Activated T-helper 9 cell treated with anti-CD3 and anti-CD28 coated beads, Interleukin-2, amount 50 U/mL, for 16 hours (primary cell): ENCODE measurements around the gene COA7.
"Not testable (repeated sequence)": the region's sequence is repeated elsewhere in the genome, so short reads cannot be mapped to it uniquely, and the experiment has no call there.

Source experiments
- DNase-seq: peaks from one replicate; pipeline ENCODE4 v3.0.0-alpha.2; 2020; ENCODE audit warnings: low read depth

The COA7 gene

DNA sequence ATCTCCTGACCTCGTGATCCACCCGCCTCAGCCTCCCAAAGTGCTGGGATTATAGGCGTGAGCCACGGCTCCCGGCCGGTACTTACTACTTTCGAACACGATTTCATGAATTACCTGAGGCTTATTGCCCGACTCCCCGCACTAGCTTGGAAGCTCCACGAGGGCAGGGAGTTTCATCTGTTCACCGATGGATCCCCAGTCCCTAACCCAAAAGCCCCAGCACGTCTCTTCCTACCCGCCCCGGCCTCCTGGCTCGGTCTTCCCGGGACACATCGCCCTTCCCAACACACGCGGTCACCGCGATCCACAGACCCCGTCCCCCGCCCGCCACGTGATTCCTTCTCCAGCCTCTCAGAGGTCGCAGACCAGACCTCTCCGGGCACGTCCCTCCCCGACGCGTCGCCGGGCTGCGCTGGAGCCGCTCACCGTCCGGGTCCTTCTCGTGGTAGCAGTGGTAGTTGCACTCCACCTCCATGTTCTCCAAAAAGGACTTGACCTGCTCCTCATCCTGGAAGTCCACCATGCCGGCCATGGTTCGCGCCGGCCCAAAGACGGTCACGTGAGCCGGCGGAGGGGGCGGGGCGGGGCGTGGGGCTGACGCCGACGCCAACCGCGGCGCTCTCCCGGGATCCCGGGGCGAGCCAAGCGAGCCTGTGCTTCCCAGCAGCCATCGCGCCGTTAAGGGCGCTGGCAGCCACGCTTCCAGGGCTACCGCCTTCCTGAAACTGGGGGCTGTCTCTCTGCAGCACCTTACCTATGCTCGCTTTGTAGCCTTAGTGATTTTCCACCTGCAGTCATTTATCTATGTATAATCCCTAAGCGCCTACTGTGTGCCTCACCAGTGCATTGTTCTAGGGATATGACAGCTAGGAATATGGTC lies at the start of gene COA7:
TSS of gene COA7 (minus strand) at position 553 of the 880 bp plus-strand sequence. CDS start at position 532, 21 bp downstream.
- peak; percentile 59 for DNase-seq

DNA sequence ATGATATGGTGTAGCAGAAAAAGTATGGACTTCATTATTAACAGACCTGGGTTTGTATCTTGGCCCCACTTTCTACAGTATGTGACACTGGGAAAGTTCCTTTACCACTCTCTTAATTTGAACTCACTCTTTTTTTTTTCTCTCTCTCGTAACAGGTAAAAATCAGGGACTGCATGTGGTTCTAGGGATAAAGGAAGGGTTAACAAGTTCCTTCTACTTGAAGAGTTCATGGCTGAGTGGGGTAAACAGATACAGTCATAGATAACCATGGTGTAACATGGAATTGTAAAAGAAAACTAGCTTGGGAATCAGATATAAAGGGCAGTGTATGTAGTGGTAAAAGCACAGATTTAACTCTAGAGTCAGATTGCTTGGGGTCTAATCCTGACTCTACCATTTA lies 49.3 kb upstream of the COA7 start:
- no peak for DNase-seq

DNA sequence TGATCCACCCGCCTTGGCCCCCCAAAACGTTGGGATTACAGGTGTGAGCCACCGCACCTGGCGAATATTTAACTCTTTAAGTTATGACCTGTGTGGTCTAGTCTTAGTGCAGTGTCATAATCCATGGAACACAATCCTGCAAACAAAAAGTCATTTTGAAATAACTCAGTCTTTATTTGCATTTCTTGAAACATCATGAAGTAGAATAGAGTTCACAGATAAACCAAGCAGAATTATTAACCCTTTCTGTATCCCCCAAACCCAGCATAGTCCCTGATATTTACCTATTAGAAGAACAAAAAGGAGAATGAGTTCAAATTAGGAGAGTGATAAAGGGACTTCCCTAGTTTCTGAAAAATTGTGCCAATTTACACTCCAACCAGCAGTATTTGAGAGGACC lies 48.0 kb upstream of the COA7 start:
- DNase-seq: no peak

DNA sequence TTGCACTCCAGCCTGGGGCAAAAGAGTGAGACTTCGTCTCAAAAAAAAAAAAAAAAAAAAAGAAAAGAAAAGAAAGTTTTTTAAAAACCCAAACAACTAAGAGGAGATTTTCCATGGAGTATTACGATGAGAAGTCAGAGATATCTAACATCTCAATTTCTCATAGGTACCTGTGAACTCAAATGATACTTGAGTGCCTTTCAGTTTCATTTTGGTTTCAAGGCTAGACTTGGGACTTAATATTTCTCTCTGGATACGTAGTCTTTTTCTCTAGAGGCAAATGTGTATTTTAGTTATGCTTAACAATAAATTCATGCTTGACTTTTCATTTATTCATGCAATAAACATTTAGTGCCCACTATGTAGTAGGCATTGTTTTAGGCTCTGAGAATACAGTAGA lies 43.1 kb upstream of the COA7 start:
- DNase-seq: no peak

DNA sequence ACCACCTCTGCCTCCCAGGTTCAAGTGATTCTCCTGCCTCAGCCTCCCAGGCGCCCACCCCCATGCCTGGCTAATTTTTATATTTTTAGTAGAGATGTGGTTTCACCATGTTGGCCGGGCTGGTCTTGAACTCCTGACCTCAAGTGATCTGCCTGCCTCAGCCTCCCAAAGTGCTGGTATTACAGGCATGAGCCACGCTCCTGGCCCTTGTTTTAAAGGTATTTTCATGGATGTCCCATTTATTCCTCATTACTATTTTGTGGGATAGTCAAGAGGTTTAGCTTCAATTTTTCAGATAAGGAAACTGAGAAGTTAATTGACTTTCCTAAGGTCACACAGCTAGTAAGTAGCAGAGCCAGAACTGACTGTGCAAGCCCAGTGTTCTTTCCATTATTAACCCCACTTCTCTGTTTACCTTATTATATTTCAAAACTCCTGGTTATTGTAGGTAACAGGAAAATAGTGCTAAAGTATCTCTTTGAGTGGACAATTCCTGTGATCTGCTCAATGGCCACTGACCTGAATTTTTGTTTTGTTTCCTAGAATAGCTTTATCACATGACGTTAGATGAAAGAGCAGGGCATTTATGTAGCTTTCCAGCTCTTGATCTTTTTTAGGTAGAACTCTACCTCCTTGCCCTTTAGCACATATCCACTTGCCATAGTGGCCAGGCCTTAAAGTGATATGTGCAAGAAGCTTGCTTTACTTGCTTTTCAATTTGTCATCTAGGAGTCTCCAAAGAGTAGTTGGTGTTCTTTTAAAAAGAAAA lies 41.7 kb upstream of the COA7 start:
- no peak for DNase-seq

DNA sequence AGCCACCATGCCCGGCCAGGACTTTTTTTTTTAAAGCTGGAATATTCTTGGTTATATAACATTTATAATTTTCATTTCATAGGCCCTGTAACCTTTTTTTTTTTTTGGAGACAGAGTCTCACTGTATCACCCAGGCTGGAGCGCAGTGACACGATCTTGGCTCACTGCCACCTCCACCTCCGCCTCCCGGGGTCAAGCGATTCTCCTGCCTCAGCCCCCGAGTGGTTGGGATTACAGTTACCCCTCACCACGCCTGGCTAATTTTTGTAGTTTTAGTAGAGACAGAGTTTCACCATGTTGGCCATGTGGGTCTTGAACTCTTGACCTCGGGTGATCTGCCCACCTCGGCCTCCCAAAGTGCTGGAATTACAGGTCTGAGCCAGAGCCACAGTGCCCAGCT lies 40.7 kb upstream of the COA7 start:
- DNase-seq: no peak

DNA sequence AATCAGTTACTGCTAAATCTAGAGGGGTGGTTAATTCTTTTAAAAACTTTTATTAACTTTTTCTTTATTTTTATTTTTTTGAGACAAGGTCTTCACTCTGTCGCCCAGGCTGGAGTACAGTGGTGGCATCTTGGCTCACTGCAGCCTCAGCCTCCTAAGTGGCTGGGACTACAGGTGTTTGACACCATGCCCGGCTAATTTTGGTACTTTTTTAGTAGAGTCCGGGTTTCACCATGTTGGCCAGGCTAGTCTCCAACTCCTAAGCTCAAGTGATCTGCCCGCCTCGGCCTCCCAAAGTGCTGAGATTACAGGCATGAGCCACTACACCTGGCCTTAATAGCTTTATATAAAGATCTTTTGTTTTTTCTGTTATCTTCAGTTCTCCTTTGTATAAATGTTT lies 40.0 kb upstream of the COA7 start:
- no peak for DNase-seq

DNA sequence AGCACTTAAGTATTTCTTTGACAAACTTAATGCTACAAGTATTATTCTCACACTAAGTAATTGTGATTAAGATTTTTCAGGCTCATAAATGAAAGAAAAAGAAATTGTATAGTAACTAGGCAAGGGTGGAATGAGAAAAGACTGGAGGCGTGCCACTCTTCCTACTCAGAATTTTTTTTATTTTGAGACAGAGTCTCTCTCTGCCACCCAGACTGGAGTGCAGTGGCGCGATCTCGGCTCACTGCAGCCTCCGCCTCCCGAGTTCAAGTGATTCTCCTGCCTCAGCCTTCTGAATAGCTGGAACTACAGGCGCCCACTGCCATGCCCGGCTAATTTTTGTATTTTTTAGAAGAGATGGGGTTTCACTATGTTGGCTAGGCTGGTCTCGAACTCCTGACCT lies 37.2 kb upstream of the COA7 start:
- DNase-seq: not testable (repeated sequence)

DNA sequence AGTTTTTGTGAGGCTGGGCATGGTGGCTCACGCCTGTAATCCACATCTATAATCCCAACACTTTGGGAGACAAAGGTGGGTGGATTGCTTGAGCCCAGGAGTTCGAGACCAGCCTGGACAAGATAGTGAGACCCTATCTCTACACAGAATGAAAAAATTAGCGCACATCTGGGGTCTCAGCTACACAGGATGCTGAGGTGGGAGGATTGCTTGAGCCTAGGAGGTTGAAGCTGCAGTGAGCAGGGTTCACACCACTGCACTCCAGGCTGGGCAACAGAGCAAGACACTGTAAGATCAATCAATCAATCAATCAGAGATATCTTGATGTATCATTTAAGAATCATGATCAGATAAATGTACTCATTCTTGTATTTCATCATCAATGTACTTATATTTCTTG lies 35.2 kb upstream of the COA7 start:
- DNase-seq: no peak

DNA sequence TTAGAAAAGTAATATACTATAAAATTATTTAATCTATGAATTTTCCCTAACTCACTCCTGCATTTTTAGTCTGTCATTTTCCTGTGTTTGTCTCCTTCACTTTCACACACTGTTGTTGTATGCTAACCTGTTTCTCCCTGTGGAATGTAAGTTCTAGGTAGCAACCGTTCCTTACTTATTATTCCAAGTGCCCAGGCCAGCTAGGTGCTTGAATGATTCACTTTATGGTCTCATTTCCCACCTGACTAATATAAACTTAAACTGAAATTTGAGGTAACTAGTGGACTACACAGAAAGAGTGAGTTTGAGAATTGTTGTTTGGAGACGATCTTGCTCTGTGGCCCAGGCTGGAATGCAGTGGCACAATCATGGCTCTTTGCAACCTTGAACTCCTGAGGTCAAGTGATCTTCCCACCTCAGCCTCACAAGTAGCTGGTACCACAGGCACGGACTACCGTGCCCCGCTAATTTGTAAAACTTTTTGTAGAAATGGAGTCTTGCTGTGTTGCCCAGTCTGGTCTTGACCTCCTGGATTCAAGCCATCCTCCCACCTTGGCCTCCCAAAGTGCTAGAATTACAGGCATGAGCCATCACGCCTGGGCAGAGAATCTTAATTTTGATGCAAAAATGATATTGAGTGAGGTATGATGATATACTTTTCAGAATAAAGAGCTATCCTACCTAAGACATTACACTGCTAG lies 30.0 kb upstream of the COA7 start:
- no peak for DNase-seq

DNA sequence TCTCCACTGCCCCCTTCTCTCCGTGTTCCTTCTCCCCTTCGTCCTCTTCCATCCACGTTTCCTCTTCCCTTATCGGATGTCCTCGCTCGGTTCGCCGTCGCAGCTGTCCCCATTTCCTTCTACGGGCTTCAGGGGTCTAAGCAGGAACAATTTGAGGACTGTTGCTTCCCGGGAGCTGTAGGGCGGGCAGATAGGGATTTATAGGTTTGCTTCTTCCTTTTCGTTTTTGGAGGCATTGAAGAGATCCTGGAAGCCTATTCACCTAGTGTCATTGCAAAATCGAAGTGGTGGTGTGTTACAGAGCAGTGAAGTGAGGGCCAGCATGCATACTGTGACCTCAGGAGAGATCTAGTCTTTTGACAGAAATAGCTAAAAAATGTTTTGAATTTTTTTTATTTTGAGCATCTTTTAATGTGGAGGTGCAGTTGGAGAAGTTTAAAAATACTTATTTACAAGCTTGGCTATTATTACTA lies 29.0 kb upstream of the COA7 start:
- DNase-seq: peak; percentile 1

DNA sequence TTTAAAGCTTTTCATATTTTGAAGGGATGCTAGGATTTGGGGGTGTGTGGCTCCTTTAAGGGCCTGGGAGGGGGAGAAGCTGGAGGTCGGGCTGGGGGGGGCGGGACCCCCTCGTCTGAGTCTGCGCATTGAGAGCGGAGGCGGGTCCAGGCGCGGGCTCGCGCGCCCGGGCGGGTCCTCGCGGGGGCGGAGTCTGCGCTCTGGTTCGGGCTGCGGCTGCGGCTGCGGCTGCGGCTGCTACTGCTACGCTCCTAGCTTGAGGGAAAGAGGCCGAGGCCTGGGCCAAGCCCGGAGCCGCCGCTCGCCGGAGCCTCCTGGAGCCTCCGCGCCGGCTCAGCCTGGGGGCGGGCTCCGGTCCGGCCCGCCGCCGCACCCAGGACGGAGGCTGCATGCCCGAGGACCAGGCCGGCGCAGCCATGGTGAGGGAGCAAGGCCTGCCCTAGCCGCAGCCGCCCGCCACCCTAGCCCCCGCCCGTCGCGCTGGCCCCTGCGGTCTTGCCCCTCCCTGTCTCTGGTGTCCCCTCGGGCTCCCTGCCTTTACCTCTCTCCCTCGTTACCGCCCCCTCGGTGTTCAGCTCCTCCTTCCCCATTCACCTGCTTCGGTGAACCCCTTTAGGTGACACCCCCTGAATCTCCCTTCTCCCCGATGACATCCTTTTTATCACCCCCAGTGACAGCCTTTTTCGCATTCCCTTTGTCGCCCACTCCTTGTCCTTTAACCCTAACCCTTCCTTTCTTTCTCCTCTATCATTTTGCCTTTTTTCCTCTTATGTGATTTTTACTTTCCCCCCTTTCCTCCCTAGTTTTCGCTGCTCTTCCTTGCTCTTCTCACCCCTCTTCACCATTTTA lies 28.3 kb upstream of the COA7 start, which contains the start of gene ZYG11B:
TSS of gene ZYG11B (plus strand) at position 189 of the 849 bp plus-strand sequence. CDS start at position 390, 201 bp downstream.
- DNase-seq: peak; percentile 86

DNA sequence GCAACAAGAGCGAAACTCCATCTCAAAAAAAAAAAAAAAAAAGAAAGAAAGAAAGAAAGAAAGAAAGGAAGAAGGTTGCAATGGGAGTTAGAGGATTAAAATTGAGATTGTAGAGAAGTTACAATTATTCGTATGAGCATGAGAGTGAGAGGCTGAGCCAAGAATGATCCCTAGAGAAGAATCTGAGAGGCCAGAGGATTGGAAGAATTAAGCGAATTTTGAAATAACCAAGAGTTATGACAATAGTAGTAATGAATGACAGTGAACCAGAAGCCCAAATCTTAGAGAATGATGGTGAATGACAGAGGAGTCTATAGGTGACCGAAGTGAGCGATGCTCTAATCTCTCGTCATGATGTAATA lies 27.7 kb upstream of the COA7 start:
- DNase-seq: no peak

DNA sequence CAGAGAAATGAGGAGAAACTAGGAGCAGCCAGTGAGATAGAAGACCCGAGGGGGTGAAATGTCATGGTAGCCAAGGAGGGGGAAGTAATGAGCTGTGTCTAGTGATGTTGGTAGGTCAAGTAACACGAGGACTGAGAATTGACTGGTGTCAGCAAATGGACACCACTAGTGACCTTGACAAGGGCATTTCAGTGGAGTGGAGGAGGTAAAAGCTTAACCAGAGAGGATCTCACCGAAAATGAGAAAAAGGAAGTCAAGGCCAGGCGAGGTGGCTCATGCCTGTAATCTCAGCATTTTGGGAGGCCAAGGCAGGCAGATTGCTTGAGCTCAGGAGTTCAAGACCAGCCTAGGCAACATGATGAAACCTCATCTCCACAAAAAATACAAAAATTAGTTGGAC lies 25.1 kb upstream of the COA7 start:
- DNase-seq: no peak

DNA sequence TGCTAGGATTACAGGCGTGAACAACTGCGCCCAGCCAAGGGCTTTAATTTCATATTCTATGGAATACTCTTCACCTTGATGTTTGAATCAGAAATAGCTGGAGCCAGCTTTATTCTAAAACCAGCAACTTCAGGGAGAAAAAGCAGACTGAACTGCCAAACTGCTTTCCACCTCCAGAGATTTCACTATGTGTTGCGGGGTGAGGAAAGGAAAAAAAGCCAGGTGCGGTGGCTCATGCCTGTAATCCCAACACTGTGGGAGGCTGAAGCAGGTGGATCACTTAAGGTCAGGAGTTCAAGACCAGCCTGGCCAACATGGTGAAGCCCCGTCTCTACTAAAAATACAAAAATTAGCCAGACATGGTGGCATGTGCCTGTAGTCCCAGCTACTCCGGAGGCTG lies 17.1 kb upstream of the COA7 start:
- not testable (repeated sequence) for DNase-seq

DNA sequence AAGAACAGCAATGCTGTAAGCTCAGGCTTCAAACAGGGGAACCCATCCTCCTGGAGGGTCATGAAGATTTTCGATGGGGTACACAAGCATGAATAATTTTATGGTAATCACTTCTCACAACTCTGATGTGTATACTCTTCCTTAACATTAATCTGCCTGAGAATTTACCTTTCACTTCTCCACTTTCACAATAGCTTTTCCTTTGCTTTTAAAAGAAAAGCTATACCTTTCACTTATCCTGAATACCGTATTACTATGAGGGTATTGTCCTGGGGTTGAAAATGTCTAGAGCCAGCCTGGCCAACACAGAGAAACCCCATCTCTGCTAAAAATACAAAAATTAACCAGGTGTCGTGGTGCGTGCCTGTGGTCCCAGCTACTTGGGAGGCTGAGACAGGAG lies 15.4 kb upstream of the COA7 start:
- no peak for DNase-seq

DNA sequence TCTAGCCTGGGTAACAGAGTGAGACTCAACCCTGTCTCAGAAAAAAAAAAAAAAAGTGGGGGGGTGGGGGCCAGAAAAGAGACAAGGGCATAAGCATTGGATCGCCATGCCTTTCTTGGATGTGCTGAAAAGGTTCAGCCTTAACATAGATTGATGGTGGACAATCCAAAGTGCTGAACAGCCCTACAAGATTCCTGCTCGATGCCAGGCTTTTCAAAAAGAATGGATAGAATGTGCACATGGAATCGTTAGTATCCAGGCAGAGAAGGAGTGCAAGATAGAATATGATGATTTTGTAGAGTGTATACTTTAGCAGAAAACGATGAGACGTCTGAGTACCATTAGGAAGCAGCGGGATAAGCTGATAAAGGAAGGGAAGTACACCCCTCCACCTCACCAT lies 10.9 kb upstream of the COA7 start:
- no peak for DNase-seq

DNA sequence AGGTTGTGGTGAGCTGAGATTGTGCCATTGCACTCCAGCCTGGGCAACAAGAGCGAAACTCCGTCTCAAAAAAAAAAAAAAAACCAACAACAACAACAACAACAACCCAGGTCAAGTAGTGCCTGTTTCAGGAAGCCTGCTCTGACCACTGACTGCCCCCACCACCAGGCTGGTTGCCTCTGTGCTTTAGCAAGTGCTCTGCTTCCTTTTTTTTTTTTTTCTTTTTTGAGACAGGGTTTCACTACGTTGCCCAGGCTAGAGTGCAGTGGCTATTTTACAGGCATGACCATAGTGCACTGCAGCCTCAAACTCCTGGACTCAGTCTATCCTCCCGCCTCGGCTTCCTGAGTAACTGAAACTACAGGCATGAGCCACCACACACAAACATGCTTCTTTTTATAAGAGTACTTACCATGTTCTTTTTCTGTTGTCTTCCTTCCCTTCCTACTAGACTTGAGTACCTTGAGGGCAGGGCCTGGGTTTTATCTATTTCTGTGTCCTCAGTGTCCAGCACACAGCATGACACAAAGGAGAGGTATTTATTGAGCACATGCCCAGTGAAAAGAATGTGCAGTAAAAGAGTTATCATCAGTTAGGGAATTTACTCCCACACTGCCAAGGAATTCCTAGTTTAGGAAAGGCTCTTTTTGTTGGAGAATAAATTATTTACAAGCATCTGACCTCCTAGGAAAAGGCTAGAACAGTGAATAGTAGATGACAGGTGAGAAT lies 9.9 kb upstream of the COA7 start:
- DNase-seq: no peak

DNA sequence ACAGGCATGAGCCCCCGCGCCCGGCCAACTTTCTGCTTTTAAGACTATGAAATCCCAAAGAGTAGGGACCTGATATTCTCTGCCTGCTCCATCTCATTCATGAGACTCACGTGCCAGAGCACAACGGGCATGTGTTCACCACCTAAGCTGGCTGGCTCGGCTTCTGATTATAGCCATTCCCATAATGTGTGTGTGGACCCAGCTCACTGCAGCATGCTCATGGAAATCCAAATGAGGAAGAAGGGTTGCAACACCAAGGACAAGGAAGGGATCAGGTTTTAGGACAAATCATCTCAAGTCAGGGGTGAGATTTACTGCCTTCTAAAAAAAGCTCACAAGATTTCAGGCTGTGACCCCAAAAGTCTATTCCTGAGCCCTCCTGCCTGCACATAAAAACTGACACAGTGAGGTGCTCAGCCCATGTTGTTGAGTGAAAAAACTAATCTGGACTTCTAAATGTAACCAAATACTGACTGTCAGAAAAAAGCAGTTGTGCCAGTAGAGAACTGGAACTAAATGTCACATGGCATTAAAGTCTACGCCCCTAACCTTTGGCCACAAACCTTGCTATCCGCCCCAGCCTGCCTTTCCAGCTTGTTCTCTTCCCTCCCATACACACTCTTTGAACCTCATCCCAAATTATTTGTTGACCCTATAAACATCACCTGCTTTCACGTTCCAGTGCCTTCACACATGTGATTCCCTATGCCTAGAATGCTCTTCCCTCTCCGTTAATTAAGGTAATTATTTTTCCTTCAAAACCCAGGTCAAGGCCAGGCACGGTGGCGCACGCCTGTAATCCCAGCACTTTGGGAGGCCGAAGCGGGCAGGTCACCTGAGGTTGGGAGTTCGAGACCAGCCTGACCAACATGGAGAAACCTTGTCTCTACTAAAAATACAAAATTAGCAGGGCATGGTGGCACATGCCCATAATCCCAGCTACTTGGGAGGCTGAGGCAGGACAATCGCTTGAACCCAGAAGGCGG lies 9.1 kb upstream of the COA7 start:
- no peak for DNase-seq
